NB4 (cell line): ENCODE measurements around the gene MICU2.

Source experiments
- POLR2A ChIP-seq: IDR thresholded peaks from 2 replicates; pipeline ENCODE4 v1.6.1; 2011; ENCODE audit warnings: mild to moderate bottlenecking; ENCODE audit not compliant: insufficient read length; ENCODE audit errors: extremely low read depth
- TF ChIP-seq, protein P1 (sequence below): IDR thresholded peaks from one replicate; pipeline ENCODE4 v1.5.1; 2012; ENCODE audit warnings: low read depth, low read length

DNA sequence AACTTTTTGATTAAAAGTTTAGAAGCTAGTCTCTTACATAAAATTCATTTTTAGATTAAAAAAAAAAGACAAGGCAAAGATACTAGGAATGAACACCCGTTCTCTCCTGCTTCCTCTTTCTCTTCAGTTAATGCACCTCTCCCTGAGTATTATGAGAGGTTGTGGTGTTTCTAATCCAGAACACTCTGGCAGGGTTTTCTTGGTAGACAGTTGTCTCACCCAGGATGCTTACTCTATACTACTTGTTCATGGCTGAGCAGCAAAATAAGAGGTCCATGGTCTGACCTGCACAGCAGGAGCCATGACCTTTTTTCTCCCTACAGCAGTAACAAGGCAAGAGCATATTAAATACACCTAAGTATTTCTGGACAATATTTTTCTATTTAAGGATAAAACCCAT, 62.0 kb downstream of the MICU2 start:
- no peak for TF ChIP-seq POLR2A
- TF ChIP-seq, protein P1, sequence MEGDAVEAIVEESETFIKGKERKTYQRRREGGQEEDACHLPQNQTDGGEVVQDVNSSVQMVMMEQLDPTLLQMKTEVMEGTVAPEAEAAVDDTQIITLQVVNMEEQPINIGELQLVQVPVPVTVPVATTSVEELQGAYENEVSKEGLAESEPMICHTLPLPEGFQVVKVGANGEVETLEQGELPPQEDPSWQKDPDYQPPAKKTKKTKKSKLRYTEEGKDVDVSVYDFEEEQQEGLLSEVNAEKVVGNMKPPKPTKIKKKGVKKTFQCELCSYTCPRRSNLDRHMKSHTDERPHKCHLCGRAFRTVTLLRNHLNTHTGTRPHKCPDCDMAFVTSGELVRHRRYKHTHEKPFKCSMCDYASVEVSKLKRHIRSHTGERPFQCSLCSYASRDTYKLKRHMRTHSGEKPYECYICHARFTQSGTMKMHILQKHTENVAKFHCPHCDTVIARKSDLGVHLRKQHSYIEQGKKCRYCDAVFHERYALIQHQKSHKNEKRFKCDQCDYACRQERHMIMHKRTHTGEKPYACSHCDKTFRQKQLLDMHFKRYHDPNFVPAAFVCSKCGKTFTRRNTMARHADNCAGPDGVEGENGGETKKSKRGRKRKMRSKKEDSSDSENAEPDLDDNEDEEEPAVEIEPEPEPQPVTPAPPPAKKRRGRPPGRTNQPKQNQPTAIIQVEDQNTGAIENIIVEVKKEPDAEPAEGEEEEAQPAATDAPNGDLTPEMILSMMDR, result no peak
